EH (cell line): ENCODE measurements around the gene GGNBP2.
"Not testable (repeated sequence)": the region's sequence is repeated elsewhere in the genome, so short reads cannot be mapped to it uniquely, and the experiment has no call there.

Experiments used
- DNase-seq: peaks from one replicate; pipeline ENCODE4 v3.0.0-alpha.2; 2015; ENCODE audit warnings: low read depth

The GGNBP2 gene

GRCh38 chr17:36600936-36601302 lies 56.2 kb downstream of the GGNBP2 start:
- no peak for DNase-seq

- peak; percentile 97 for DNase-seq
Observed at GRCh38 chr17:36601303-36602029, 56.7 kb downstream of the GGNBP2 start, which contains the start of gene MRM1. Gene MRM1 (plus strand): TSS chr17:36601583. CDS start chr17:36601811, 228 bp downstream.

- DNase-seq, result peak; percentile 13
Observed at GRCh38 chr17:36602030-36602748, 57.5 kb downstream of the GGNBP2 start.

GRCh38 chr17:36602924-36603384 lies 58.2 kb downstream of the GGNBP2 start:
- DNase-seq, result peak; percentile 70

- DNase-seq, result not testable (repeated sequence)
Observed at GRCh38 chr17:36605028-36605427, 60.3 kb downstream of the GGNBP2 start.

- no peak for DNase-seq
Observed at GRCh38 chr17:36608280-36608679, 63.6 kb downstream of the GGNBP2 start.

GRCh38 chr17:36608794-36609497 lies 64.2 kb downstream of the GGNBP2 start:
- peak; percentile 71 for DNase-seq

- no peak for DNase-seq
Observed at GRCh38 chr17:36609498-36609862, 64.8 kb downstream of the GGNBP2 start.

GRCh38 chr17:36610474-36610873 lies 65.8 kb downstream of the GGNBP2 start:
- DNase-seq, result peak; percentile 63

GRCh38 chr17:36611345-36612072 lies 66.8 kb downstream of the GGNBP2 start:
- peak; percentile 74 for DNase-seq

GRCh38 chr17:36612323-36612722 lies 67.6 kb downstream of the GGNBP2 start:
- DNase-seq, result no peak

- no peak for DNase-seq
Observed at GRCh38 chr17:36613155-36613554, 68.4 kb downstream of the GGNBP2 start.

GRCh38 chr17:36614081-36614480 lies 69.4 kb downstream of the GGNBP2 start:
- DNase-seq, result no peak

- DNase-seq, result no peak
Observed at GRCh38 chr17:36614933-36615332, 70.2 kb downstream of the GGNBP2 start.

GRCh38 chr17:36616061-36617029 lies 71.6 kb downstream of the GGNBP2 start:
- DNase-seq, result no peak

GRCh38 chr17:36617773-36618172 lies 73.1 kb downstream of the GGNBP2 start:
- DNase-seq, result no peak

- no peak for DNase-seq
Observed at GRCh38 chr17:36623281-36623680, 78.6 kb downstream of the GGNBP2 start.

- no peak for DNase-seq
Observed at GRCh38 chr17:36625188-36625587, 80.5 kb downstream of the GGNBP2 start.

- DNase-seq, result no peak
Observed at GRCh38 chr17:36627101-36627500, 82.4 kb downstream of the GGNBP2 start.

- no peak for DNase-seq
Observed at GRCh38 chr17:36628576-36628975, 83.9 kb downstream of the GGNBP2 start.
